CD4-positive, alpha-beta T cell treated with Interleukin-21 for 1 hour (primary cell): ENCODE measurements around the gene WWOX.
"Not testable (repeated sequence)": the region's sequence is repeated elsewhere in the genome, so short reads cannot be mapped to it uniquely, and the experiment has no call there.

Experiments
- DNase-seq: peaks from one replicate; pipeline ENCODE4 v3.0.0-alpha.2; 2020

Gene WWOX

GRCh38 chr16:78592111-78592510 lies 492.7 kb downstream of the WWOX start:
- DNase-seq, result no peak

GRCh38 chr16:78593352-78593751 lies 493.9 kb downstream of the WWOX start:
- DNase-seq, result no peak

GRCh38 chr16:78594191-78594590 lies 494.7 kb downstream of the WWOX start:
- DNase-seq, result no peak

GRCh38 chr16:78596348-78596995 lies 497.0 kb downstream of the WWOX start:
- DNase-seq, result no peak

- no peak for DNase-seq
Observed at GRCh38 chr16:78596996-78597422, 497.6 kb downstream of the WWOX start.

- no peak for DNase-seq
Observed at GRCh38 chr16:78597809-78598570, 498.5 kb downstream of the WWOX start.

GRCh38 chr16:78599271-78599670 lies 499.8 kb downstream of the WWOX start:
- DNase-seq, result no peak

GRCh38 chr16:78604423-78605062 lies 505.1 kb downstream of the WWOX start:
- DNase-seq, result not testable (repeated sequence)

- DNase-seq, result no peak
Observed at GRCh38 chr16:78605548-78606101, 506.2 kb downstream of the WWOX start.

- DNase-seq, result no peak
Observed at GRCh38 chr16:78606545-78606944, 507.1 kb downstream of the WWOX start.

GRCh38 chr16:78607022-78607421 lies 507.6 kb downstream of the WWOX start:
- no peak for DNase-seq

GRCh38 chr16:78607465-78607864 lies 508.0 kb downstream of the WWOX start:
- no peak for DNase-seq

- DNase-seq, result no peak
Observed at GRCh38 chr16:78608305-78608776, 508.9 kb downstream of the WWOX start.

- DNase-seq, result no peak
Observed at GRCh38 chr16:78609402-78610274, 510.2 kb downstream of the WWOX start.

- no peak for DNase-seq
Observed at GRCh38 chr16:78611318-78611717, 511.9 kb downstream of the WWOX start.

GRCh38 chr16:78619811-78620210 lies 520.4 kb downstream of the WWOX start:
- no peak for DNase-seq

- no peak for DNase-seq
Observed at GRCh38 chr16:78620291-78620690, 520.8 kb downstream of the WWOX start.

GRCh38 chr16:78623796-78624195 lies 524.3 kb downstream of the WWOX start:
- DNase-seq, result no peak

GRCh38 chr16:78624366-78624765 lies 524.9 kb downstream of the WWOX start:
- DNase-seq, result no peak

GRCh38 chr16:78628461-78629045 lies 529.1 kb downstream of the WWOX start:
- no peak for DNase-seq

GRCh38 chr16:78629173-78629572 lies 529.7 kb downstream of the WWOX start:
- DNase-seq, result no peak

- no peak for DNase-seq
Observed at GRCh38 chr16:78630102-78630501, 530.6 kb downstream of the WWOX start.
